HEK293 (cell line): Measurements from ENCODE around the gene C8G.

Source experiments
- CTCF ChIA-PET: fragments of 350-600 bp; formaldehyde crosslinking; extraction: SDS; loops from one replicate; lab custom pipeline; 2021; ENCODE audit warnings: antibody characterized with exemption; lab: Yijun Ruan, JAX
- POLR2A ChIA-PET: fragments of 300-600 bp; formaldehyde crosslinking; extraction: SDS; loops from one replicate; lab custom pipeline; 2020; ENCODE audit warnings: antibody characterized with exemption, inconsistent platforms; lab: Yijun Ruan, JAX
- H3K27ac ChIP-seq: fragments of 200-500 bp; sonication (Bioruptor generic); 2 replicates; pipeline ENCODE4 v1.5.1; 2014; ENCODE audit warnings: low read depth, low read length, control low read depth, inconsistent platforms; ENCODE audit errors: extremely low read depth
- H3K36me3 ChIP-seq, 2 experiments: fragments of 200-500 bp in 1 of 2; sonication (Bioruptor generic) in 1 of 2; 1 replicate in 1 of 2; 2 replicates in 1 of 2; pipeline ENCODE4 v1.5.1; 2014 to 2017; ENCODE audit warnings: inconsistent platforms in 2 of 2, low read length in 2 of 2; ENCODE audit not compliant: control insufficient read depth in 2 of 2, insufficient read depth in 1 of 2
- H3K4me1 ChIP-seq: fragments of 200-500 bp; sonication (Bioruptor generic); 2 replicates; pipeline ENCODE4 v1.5.1; 2014; ENCODE audit warnings: mild to moderate bottlenecking, low read length, inconsistent platforms; ENCODE audit not compliant: control insufficient read depth, insufficient read depth
- H3K4me3 ChIP-seq: 2 replicates; pipeline ENCODE4 v1.5.1; 2011; ENCODE audit warnings: low read depth, mild to moderate bottlenecking, control low read depth, low read length, moderate library complexity
- H3K9me3 ChIP-seq: fragments of 200-500 bp; sonication (Bioruptor generic); 2 replicates; pipeline ENCODE4 v1.5.1; 2014; ENCODE audit warnings: low read depth, low read length, inconsistent platforms; ENCODE audit not compliant: control insufficient read depth, insufficient read depth
- GLIS1 ChIP-seq: fragments of 450-650 bp; formaldehyde crosslinking; IDR thresholded peaks from 2 replicates; pipeline ENCODE4 v1.5.1; 2016; ENCODE audit warnings: missing biosample characterization, missing genetic modification characterization
- GLIS2 ChIP-seq: fragments of 450-650 bp; formaldehyde crosslinking; IDR thresholded peaks from 2 replicates; pipeline ENCODE4 v1.5.1; 2016; ENCODE audit warnings: missing biosample characterization, missing genetic modification characterization
- TCF7L2 ChIP-seq: IDR thresholded peaks from 2 replicates; pipeline ENCODE4 v1.6.1; 2011; ENCODE audit warnings: low read depth, mild to moderate bottlenecking, inconsistent platforms, low read length, moderate library complexity, borderline replicate concordance
- ZFHX2 ChIP-seq: fragments of 450-650 bp; formaldehyde crosslinking; conservative IDR thresholded peaks from 2 replicates; pipeline ENCODE4 v1.5.1; 2016; ENCODE audit warnings: missing biosample characterization, missing genetic modification characterization
- ZNF24 ChIP-seq: fragments of 450-650 bp; formaldehyde crosslinking; IDR thresholded peaks from 2 replicates; pipeline ENCODE4 v1.5.1; 2016; ENCODE audit warnings: missing biosample characterization, missing genetic modification characterization
- ZNF274 ChIP-seq, 2 experiments: fragments of 200-500 bp in 1 of 2; fragments of 450-650 bp in 1 of 2; sonication (Bioruptor generic) in 1 of 2; formaldehyde crosslinking in 1 of 2; IDR thresholded peaks; 2 replicates each; pipeline versions ENCODE4 v1.5.1 to v1.6.1; 2014 to 2016; ENCODE audit warnings: borderline replicate concordance in 1 of 2, inconsistent platforms in 1 of 2, low read length in 1 of 2, missing biosample characterization in 1 of 2, missing genetic modification characterization in 1 of 2
- ZNF302 ChIP-seq: fragments of 450-650 bp; formaldehyde crosslinking; IDR thresholded peaks from 2 replicates; pipeline ENCODE4 v1.5.1; 2016; ENCODE audit warnings: missing biosample characterization, missing genetic modification characterization, low read depth
- ZNF600 ChIP-seq: fragments of 450-650 bp; formaldehyde crosslinking; IDR thresholded peaks from 2 replicates; pipeline ENCODE4 v1.5.1; 2016; ENCODE audit warnings: missing biosample characterization, missing genetic modification characterization
- ZNF626 ChIP-seq: fragments of 450-650 bp; sonication (Bioruptor Pico); formaldehyde crosslinking; IDR thresholded peaks from 2 replicates; pipeline ENCODE4 v1.5.1; 2018; ENCODE audit warnings: missing biosample characterization, missing genetic modification characterization, inconsistent platforms
- ZNF701 ChIP-seq: fragments of 450-650 bp; formaldehyde crosslinking; IDR thresholded peaks from 2 replicates; pipeline ENCODE4 v1.5.1; 2016; ENCODE audit warnings: missing biosample characterization, missing genetic modification characterization
- TF ChIP-seq, protein P1 (sequence below): fragments of 450-650 bp; formaldehyde crosslinking; IDR thresholded peaks from 2 replicates; pipeline ENCODE4 v1.5.1; 2016; ENCODE audit warnings: missing biosample characterization, missing genetic modification characterization
- TF ChIP-seq, protein P2 (sequence below): fragments of 450-650 bp; formaldehyde crosslinking; IDR thresholded peaks from 2 replicates; pipeline ENCODE4 v1.5.1; 2016; ENCODE audit warnings: missing biosample characterization, missing genetic modification characterization

C8G gene

DNA sequence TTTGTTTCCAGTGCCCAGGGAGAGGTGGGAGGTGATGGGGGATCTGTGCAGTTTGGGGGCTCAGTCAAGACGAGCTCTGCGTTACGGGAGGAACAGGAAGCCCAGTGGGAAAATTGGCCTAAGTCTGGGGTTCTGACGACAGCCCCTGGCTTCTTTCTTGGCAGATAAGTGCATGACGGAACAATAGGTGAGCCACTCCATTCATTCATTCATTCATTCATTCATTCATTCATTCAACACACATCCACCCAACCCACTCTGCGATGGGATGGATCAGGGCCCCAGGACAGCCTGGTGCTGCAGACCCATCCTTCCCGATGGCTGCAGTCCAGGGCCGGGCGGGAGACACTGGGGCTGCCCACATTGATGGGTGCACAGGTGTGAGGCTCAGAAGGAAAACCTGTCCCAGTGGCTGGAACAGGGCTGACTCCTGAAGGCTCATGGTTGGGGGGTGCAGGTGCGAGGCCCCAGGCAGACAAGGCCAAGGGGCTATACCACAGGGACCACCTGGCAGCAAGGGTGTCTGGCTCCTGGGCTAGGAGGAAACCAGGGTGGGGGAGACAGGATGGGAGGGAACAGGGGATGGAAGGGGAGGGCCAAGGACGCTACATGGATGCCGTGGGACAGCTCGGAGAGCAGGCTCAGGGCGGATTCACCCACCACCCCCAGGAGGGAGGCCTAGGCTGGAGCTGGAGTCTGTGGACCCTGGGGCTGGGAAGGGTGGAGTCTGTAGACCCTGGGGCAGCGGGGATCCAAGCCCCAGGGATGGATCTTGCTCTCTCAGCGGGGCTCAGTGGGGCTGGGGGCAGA is 35.8 kb downstream of the C8G start:
- TF ChIP-seq ZNF24 (tag by site-specific recombination) (peak; percentile 98), ZNF701 (no peak), ZNF600 (tag by site-specific recombination) (0 out of 2 replicates have a peak, but pooled peaks have one; percentile 14)
- no peak overlapping the region for H3K27ac ChIP-seq
- no peaks in the 10 kb centered on the region for H3K9me3 ChIP-seq
- CTCF ChIA-PET, result interaction anchor here (0.8 to 1.4 kb wide), 3 partner anchors 12 to 48 kb away, joined by 3 to 4 read pairs (median 3); partner anchors contain the start of gene PAXX
- POLR2A ChIA-PET, result interaction anchor here (2.5 kb wide), 1 partner anchor 11 kb away, joined by 13 read pairs; the partner anchor contains the start of gene PAXX
- H3K4me3 ChIP-seq, result no peak overlapping the region
- no peaks in the 10 kb centered on the region for H3K4me1 ChIP-seq
- H3K36me3 ChIP-seq, result no peaks in the 10 kb centered on the region

DNA sequence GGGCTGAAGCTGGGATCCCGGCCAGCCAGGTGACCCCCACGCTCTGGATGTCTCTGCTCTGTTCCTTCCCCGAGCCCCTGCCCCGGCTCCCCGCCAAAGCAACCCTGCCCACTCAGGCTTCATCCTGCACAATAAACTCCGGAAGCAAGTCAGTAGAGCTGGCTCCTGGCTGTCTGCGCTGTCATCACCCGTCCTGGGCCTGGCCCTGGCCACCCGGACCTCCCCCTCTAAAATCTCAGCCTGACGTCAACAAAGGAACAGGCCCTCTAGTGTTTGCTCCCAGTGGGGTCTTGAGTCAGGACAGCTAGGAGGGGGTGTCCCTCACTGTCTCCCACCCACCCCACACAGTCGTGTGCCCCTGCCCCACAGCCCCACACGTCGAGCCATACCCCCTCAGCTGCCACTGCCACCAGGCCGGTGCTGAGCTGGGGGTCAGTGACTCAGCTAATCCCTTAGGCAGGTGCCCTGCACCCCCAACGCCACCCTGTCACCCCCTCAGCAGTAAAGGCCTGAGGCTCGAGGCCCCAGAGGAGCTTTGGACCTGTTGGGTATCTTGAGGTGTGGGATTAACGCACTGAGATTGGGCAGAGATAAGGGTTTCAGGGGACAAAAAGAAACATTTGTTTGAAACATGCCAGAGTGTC is 36.7 kb downstream of the C8G start:
- no peak overlapping the region for H3K4me3 ChIP-seq
- ChIA-PET CTCF (interaction anchor here (0.8 to 1.4 kb wide), 3 partner anchors 11 to 47 kb away, joined by 3 to 4 read pairs (median 3); partner anchors contain the start of gene PAXX), POLR2A (interaction anchor here (2.5 kb wide), 1 partner anchor 11 kb away, joined by 13 read pairs; the partner anchor contains the start of gene PAXX)
- H3K27ac ChIP-seq, result no peak overlapping the region
- no peaks in the 10 kb centered on the region for H3K4me1 ChIP-seq
- H3K36me3 ChIP-seq, result no peaks in the 10 kb centered on the region
- H3K9me3 ChIP-seq, result no peaks in the 10 kb centered on the region
- TF ChIP-seq GLIS2 (peak; percentile 8; the same call in 1 of the 2 replicates), GLIS1 (peak; percentile 71), ZNF274 (IDR thresholded peaks at IDR 0.05; ENCODE audit: low read length) (no peak), ZNF274 (tag by site-specific recombination; IDR thresholded peaks at IDR 0.05; ENCODE audit: borderline replicate concordance) (no peak), TCF7L2 (no peak)

DNA sequence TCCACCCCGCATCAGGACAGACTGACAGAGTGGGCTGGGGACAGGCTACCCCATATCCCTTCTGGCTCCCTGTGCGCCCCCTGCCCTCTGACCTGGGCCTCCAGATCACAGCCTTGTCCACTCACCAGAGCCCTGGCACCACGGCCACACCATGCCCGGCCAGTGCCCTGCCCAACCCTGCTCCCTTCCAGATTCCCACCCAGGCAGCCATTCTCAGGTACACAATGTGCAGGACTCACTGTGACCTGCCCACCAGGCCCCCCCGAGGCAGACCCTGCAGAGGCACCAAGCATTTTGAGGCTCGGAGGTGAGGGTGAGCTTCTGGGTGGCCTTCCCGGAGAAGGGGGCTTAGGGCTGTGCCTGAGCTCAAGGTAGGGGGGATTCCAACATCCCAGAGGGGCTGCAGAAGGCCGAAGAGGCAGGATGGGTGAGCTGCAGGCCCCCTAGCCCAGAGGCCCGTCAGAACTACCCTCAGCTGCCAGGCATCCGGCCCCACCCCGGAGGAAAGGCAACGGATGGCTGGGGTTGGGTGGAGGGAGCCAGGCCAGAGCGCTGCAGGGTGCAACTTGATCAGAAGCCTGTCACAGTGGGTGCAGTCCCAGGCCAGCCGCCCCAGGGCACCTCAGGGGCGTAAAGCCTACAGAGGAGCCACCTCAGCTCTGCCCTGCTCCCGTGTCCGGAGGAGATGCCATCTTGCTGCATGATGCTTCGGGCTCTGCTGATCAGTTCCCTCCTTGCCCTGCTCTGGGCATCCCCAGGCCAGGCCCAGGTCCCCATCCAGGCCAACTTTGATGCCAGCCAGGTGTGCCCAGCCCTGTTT is 37.4 kb downstream of the C8G start, which contains the start of gene LCNL1:
TSS of gene LCNL1 (plus strand) at position 762 of the 820 bp plus-strand sequence. CDS start 594 bp downstream, outside the sequence.
- ChIA-PET CTCF (interaction anchor here (0.7 to 1.4 kb wide), 3 partner anchors 43 to 289 kb away, joined by 3 to 4 read pairs (median 3); no protein-coding TSS in a partner anchor), POLR2A (interaction anchor here (2.5 kb wide), 1 partner anchor 10 kb away, joined by 13 read pairs; the partner anchor contains the start of gene PAXX)
- Histone ChIP-seq H3K4me3 (no peak within 1 kb of the TSS), H3K27ac (no peak within 1 kb of the TSS), H3K4me1 (no peaks in the 10 kb centered on the region), H3K36me3 (no peaks in the 10 kb centered on the region), H3K9me3 (no peaks in the 10 kb centered on the region)
- TF ChIP-seq ZNF302 (tag by site-specific recombination) (no peak), ZFHX2 (tag by site-specific recombination) (no peak), GLIS1 (no peak), ZNF626 (tag by site-specific recombination) (no peak)
- TF ChIP-seq, protein P1, sequence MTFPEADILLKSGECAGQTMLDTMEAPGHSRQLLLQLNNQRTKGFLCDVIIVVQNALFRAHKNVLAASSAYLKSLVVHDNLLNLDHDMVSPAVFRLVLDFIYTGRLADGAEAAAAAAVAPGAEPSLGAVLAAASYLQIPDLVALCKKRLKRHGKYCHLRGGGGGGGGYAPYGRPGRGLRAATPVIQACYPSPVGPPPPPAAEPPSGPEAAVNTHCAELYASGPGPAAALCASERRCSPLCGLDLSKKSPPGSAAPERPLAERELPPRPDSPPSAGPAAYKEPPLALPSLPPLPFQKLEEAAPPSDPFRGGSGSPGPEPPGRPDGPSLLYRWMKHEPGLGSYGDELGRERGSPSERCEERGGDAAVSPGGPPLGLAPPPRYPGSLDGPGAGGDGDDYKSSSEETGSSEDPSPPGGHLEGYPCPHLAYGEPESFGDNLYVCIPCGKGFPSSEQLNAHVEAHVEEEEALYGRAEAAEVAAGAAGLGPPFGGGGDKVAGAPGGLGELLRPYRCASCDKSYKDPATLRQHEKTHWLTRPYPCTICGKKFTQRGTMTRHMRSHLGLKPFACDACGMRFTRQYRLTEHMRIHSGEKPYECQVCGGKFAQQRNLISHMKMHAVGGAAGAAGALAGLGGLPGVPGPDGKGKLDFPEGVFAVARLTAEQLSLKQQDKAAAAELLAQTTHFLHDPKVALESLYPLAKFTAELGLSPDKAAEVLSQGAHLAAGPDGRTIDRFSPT (tag by site-specific recombination), result peak; percentile 45; the same call in 1 of the 2 replicates

DNA sequence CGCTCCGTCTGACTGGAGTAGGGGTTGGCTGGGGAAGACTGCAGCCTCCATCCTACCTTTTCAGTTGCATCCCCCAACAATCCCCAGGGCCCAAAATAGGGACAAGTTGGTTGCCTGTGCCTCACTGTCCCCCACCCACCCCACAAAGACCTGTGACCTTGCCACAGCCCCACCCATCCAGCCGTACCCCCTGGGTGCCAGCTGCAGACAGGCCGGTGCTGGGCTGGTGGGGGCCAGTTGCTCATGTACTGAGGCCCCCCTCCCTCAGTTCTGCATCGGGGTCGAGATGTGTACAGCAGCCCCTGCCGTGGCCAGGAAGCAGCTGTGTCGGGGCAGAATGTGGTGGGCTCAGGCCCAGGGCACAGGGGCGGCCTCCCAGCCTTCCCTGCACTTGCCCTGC is 38.1 kb downstream of the C8G start:
- CTCF ChIA-PET, result no interaction called here
- Histone ChIP-seq H3K4me3 (no peak overlapping the region), H3K9me3 (no peaks in the 10 kb centered on the region), H3K27ac (no peak overlapping the region)
- TF ChIP-seq, protein P2, sequence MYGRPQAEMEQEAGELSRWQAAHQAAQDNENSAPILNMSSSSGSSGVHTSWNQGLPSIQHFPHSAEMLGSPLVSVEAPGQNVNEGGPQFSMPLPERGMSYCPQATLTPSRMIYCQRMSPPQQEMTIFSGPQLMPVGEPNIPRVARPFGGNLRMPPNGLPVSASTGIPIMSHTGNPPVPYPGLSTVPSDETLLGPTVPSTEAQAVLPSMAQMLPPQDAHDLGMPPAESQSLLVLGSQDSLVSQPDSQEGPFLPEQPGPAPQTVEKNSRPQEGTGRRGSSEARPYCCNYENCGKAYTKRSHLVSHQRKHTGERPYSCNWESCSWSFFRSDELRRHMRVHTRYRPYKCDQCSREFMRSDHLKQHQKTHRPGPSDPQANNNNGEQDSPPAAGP (tag by site-specific recombination), result no peak
- TF ChIP-seq, all 188 proteins: peak for 0
- Histone ChIP-seq H3K36me3 (no peaks in the 10 kb centered on the region), H3K4me1 (no peaks in the 10 kb centered on the region)
- POLR2A ChIA-PET, result no interaction called here
